MM.1S (cell line): ENCODE measurements around the gene CD81.

Experiments
- EZH2 ChIP-seq: fragments of 300-600 bp; sonication (generic); optimal IDR thresholded peaks from 2 replicates; pipeline ENCODE3; 2017; ENCODE audit warnings: low read depth, mild to moderate bottlenecking, antibody characterized with exemption, low read length, mixed read lengths
- TF ChIP-seq, protein P1 (sequence below): fragments of 300-600 bp; sonication (generic); IDR thresholded peaks from 2 replicates; pipeline ENCODE4 v1.5.1; 2016; ENCODE audit warnings: antibody characterized with exemption, low read length, mixed read lengths

DNA sequence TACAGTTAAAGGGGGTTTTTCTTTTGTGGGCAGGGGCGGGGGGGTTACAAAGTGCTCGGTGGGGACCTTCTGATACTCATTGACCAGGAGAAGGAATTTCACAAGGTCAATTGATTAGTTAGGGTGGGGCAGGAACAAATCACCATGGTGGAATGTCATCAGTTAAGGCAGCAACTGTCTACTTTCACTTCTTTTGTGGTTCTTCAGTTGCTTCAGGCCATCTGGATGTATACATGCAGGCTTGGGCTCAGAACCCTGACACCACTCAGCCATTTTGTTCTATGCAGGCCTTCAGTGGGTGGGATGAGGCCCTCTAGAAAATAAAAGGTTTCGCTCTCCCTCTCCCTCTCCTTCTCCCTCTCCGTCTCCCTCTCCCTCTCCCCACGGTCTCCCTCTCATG is 45.7 kb upstream of the CD81 start:
- TF ChIP-seq, protein P1, sequence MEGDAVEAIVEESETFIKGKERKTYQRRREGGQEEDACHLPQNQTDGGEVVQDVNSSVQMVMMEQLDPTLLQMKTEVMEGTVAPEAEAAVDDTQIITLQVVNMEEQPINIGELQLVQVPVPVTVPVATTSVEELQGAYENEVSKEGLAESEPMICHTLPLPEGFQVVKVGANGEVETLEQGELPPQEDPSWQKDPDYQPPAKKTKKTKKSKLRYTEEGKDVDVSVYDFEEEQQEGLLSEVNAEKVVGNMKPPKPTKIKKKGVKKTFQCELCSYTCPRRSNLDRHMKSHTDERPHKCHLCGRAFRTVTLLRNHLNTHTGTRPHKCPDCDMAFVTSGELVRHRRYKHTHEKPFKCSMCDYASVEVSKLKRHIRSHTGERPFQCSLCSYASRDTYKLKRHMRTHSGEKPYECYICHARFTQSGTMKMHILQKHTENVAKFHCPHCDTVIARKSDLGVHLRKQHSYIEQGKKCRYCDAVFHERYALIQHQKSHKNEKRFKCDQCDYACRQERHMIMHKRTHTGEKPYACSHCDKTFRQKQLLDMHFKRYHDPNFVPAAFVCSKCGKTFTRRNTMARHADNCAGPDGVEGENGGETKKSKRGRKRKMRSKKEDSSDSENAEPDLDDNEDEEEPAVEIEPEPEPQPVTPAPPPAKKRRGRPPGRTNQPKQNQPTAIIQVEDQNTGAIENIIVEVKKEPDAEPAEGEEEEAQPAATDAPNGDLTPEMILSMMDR, result no peak
- TF ChIP-seq EZH2, result no peak
